Urinary bladder (tissue), 4 donors: Measurements from ENCODE around the gene DBNL. TPM values are rescaled to one million over a fixed set of nuclear protein-coding genes. Genes with fewer than 3 reads are reported as not detected.

Experiments used
- DNase-seq: peaks from one replicate; pipeline ENCODE4 v3.0.0-alpha.2; 2015; ENCODE audit errors: extremely low spot score
- H3K27ac ChIP-seq: one replicate; pipeline ENCODE4 v1.5.1; 2013; ENCODE audit warnings: low read depth, mild to moderate bottlenecking, moderate library complexity
- H3K36me3 ChIP-seq: one replicate; pipeline ENCODE4 v1.6.1; 2013; ENCODE audit warnings: mild to moderate bottlenecking, moderate library complexity; ENCODE audit not compliant: insufficient read depth
- H3K4me1 ChIP-seq: one replicate; pipeline ENCODE4 v1.6.1; 2013; ENCODE audit warnings: mild to moderate bottlenecking, moderate library complexity; ENCODE audit not compliant: insufficient read depth
- H3K4me3 ChIP-seq: one replicate; pipeline ENCODE4 v1.5.1; 2013; ENCODE audit warnings: low read depth, low read length
- WGBS: extraction: QIAGEN DNeasy Blood & Tissue Kit; methylation state at CpG from one replicate; pipeline ENCODE4 v1.1.7; 2013; 5-methylcytosine and 5-hydroxymethylcytosine counted together
- polyA plus RNA-seq: library from polyadenylated mRNA; stranded (reverse); fragments of 200-250 nt; gene quantifications from one replicate; pipeline ENCODE4 v1.2.3, GENCODE V29; 2013
- total RNA-seq: library from RNA; depleted of rRNA; stranded (reverse); fragments of >200 nt; gene quantifications from one replicate; pipeline ENCODE4 v1.2.3, GENCODE V29; 2014
- donor health status: healthy with polysubstance abuse.
- donor health status: healthy.

Gene DBNL
- total and polyA plus RNA-seq, 2 donors: 56.0 to 111 TPM

DNA sequence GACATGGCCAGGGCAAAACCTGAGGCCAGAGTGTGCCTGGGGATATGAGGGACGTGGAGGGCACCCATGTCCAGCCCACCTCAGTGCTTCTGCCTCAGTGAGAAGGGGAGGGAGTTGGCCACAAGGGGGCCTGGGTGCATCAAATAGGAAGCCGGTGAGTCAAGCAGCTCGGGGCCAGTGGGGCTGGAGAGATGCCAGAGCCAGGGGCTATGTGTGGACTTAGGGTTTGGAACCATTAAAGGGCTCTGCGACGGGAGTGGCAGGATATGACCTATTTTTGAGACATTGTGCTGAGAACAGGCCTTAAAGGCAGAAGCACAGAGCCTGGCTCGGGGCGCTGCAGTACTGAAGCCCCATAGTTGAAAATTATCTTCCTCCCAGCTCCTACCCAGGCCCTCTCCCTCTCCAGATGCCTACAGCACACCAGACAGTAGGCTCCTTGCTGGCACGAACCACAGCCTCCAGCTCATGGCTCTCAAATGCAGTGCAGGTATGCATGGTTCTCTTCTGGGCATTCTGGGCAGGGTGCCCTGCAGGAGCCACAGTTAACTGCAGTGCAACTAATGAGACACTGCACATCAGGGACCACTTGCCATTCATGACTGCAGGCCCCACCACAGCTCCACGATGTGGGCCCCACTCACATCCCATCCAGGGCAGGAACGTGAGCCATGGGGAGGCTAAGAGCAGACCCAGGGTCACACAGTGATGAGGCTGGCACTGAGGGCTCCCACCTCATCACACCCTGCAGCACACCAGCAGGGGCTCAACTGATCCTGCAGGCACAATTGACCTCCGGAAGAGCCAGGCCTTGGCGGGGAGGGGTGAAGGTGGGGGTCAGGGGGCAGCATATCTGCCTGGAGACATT is 28.1 kb downstream of the DBNL start:
- Histone ChIP-seq H3K4me3 (no peak overlapping the region), H3K36me3 (no peaks in the 10 kb centered on the region)
- WGBS: 43% methylated on average over 12 of the region's 12 CpGs

DNA sequence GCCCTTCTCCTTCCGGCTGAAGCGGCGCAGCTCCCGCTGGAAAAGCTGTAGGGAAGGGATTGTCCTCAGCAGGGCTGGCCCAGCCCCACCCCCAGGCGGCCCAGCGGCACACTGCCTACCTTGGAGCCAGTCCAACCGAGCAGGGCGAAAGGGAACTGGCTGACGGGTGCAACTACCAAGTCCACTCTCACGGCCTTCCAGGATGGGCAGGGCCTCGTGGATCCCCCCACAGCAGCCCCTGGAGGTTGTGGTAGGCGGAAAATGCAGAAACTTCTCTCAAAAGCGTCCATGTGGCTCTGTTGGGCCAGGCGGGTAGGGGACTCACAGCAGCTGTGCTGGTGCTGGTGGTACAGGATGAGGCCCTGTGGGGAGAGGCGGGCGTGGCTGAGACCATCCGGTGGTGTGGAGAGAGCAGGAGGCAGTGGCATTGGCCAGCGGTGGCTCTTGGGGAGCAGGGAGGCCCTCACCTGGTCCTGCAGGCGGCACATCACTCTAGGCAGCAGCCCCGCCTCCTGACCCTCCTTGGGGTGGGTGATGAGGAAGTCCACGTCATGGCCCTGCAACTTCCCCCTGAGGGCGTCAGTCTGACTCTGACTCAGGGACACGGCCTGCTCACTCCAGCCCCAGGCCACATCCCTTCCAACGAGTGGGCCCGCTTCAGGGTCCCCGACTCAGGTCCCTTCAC is 29.3 kb downstream of the DBNL start:
- Histone ChIP-seq H3K27ac (peak overlapping the region; percentile 11), H3K36me3 (no peaks in the 10 kb centered on the region), H3K4me1 (no peaks in the 10 kb centered on the region), H3K4me3 (no peak overlapping the region)
- 68% methylated on average over 26 of the region's 26 CpGs for WGBS
- DNase-seq: no peak

More for the DNA sequence above, 28.1 kb downstream of the DBNL start:
- no peak for DNase-seq
- H3K4me1 ChIP-seq: no peaks in the 10 kb centered on the region
- H3K27ac ChIP-seq: no peak overlapping the region

DNA sequence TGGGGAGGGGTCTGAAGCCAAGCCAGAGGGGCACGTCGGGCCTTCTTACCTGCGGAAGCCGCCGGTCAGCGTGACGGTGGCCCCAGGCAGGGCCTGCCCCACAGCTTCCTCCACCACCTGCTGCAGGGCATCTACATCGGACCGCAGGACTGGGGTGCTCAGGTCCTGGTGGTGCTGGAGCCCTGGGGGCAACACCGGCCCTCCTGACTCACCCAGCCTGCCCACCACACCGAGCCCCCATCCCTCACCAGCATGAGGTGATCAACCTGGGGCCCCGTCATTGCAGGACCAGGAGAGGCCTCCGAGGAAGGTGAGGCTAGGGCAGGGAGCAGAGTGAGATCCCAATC is 29.8 kb downstream of the DBNL start:
- WGBS: 88% methylated on average over 13 of the region's 13 CpGs
- Histone ChIP-seq H3K27ac (peak overlapping the region; percentile 11), H3K36me3 (no peaks in the 10 kb centered on the region), H3K4me3 (no peak overlapping the region), H3K4me1 (no peaks in the 10 kb centered on the region)
- DNase-seq: no peak

DNA sequence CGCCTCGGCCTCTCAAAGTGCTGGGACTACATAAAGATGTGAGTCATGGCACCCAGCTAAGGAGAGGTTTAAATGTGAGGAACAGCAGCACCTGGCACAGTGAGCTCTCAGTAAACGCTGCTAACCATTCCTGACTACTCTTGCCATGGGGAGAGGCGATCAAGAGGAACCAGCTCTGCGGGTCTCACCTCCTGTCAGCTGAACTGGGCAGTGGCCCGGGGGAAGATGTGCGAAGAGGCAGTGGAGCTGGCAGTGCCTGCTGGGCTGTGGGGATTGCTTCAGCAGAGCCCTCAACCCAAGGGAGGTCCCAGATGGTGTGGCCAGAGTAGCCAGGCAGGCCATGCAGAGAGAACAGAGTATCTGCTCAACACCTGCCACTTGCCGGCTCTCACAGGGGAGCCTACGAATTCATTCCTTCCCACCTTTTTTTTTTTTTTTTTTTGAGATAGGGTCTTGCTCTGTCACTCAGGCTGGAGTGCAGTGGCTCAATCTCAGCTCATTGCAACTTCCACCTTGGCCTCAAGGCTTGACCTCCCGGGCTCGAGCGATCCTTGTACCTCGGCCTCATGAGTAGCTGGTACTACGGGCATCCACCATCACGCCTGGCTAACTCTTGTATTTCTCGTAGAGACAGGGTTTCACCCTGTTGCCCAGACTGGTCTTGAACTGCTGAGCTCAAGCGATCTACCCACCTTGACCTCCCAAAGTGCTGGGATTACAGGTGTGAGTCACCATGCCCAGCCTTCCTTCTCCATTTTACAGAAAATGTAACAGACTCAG is 31.0 kb downstream of the DBNL start:
- Histone ChIP-seq H3K36me3 (peaks cover under 1% of the 10 kb centered on the region), H3K27ac (no peak overlapping the region), H3K4me3 (no peak overlapping the region), H3K4me1 (no peaks in the 10 kb centered on the region)
- DNase-seq: no peak
- 90% methylated on average over 17 of the region's 17 CpGs for WGBS

DNA sequence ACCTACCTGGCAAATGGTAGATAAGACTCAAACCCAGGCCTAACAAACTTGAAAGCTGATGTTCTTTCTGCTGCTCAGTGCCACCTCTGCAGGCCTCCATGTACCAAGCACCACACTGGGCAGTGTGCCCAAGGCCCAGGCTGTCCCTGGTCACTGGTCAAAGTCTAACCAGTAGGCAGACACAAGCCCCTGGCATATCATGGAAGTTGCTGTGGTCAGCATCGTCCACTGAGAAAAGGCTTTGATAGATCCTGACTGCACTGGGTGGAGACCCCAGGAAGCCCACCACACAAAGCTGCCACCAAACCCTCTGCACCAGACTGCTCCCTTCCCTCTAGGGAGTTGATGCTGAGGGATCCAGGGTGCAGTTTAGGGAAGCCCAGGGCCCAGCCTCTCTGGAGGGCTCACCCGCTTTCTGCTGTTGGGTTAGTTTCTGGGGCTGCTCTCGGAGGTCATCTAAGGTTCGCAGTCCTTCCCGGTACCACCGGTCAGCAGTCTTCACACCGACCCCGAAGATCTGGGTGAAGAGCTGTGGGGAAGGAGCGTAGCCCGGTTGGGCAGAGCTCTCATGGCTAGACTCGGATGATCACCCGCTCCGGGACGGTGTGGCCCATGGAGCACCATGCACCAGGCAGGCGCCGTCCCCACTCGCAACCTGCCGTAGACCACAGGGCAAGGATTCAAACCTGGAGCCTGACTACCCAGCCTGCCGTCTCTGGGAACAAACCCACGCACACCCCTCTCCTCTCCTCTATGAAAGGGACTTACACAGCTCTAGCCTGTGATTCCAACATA is 31.8 kb downstream of the DBNL start:
- Histone ChIP-seq H3K4me1 (no peaks in the 10 kb centered on the region), H3K36me3 (peaks cover 3% of the 10 kb centered on the region), H3K4me3 (no peak overlapping the region), H3K27ac (no peak overlapping the region)
- no peak for DNase-seq
- 95% methylated on average over 20 of the region's 20 CpGs for WGBS

DNA sequence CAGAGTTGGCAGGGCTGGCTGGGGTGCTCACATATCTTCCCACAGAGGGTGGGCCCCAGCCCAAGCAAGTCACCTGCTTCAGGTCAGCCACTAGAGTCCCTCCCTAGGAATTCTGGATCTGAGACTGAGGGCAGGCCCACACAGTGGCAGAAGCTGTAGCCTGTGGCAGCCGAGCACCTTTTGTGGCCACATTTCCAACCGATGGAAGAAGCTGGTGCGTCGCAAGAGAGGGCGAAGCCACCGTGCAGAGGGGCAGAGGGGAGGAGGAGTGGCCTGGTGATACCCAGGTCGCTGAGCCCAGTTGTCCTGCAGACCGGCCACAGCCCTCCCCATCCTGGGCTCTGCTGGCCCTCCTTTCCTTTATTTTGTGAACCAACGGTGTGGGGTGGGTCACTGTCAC is 32.6 kb downstream of the DBNL start:
- H3K27ac ChIP-seq: no peak overlapping the region

DNA sequence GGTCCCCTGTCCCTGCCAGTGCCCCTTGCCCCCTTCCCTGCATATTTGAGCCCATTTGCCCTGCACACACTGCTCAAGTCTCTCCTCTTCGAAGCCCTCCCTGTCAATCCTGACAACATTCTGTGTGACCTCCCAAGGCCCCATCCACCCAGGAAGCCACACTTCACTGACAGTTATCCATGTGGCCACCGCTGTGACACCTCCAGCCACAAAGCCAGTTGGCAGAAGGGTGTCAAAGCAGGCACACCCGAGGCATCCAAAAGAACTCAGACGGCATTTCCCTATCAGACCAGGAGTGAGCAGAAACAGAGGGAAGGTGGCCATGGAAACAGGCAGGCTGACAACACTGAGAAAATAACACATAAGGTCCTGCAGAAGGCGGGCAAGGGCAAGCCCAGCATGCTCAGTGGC is 33.2 kb downstream of the DBNL start:
- Histone ChIP-seq H3K4me3 (no peak overlapping the region), H3K27ac (no peak overlapping the region), H3K36me3 (peaks cover 3% of the 10 kb centered on the region), H3K4me1 (no peaks in the 10 kb centered on the region)
- 72% methylated on average over 5 of the region's 5 CpGs for WGBS
- DNase-seq: no peak

More for the DNA sequence above, 32.6 kb downstream of the DBNL start:
- 88% methylated on average over 9 of the region's 9 CpGs for WGBS
- DNase-seq: no peak
- peaks cover 3% of the 10 kb centered on the region for H3K36me3 ChIP-seq
- no peaks in the 10 kb centered on the region for H3K4me1 ChIP-seq
- no peak overlapping the region for H3K4me3 ChIP-seq

DNA sequence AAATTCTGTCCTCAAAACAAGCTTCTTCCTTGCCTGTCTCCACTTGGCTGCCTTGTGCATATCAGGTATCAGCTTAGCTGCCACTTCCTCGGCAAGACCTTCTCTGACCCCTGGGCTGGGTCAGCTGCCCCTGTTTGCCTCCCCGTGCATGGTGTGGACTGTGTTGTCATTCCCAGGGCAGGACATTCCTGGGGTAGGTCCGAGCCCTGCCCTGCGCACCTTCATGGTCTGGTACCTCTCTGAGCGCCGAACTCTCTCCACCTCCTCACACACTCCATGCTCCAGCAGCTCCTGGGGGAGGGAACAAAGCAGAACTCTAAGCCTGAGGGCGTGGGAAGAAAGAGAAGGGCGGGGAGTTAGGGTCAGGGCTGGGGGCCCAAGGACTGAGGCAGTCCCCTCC is 34.0 kb downstream of the DBNL start:
- H3K4me1 ChIP-seq: no peaks in the 10 kb centered on the region
- WGBS: 82% methylated on average over 8 of the region's 8 CpGs
- peaks cover 3% of the 10 kb centered on the region for H3K36me3 ChIP-seq
- no peak overlapping the region for H3K4me3 ChIP-seq
- H3K27ac ChIP-seq: no peak overlapping the region
- no peak for DNase-seq

DNA sequence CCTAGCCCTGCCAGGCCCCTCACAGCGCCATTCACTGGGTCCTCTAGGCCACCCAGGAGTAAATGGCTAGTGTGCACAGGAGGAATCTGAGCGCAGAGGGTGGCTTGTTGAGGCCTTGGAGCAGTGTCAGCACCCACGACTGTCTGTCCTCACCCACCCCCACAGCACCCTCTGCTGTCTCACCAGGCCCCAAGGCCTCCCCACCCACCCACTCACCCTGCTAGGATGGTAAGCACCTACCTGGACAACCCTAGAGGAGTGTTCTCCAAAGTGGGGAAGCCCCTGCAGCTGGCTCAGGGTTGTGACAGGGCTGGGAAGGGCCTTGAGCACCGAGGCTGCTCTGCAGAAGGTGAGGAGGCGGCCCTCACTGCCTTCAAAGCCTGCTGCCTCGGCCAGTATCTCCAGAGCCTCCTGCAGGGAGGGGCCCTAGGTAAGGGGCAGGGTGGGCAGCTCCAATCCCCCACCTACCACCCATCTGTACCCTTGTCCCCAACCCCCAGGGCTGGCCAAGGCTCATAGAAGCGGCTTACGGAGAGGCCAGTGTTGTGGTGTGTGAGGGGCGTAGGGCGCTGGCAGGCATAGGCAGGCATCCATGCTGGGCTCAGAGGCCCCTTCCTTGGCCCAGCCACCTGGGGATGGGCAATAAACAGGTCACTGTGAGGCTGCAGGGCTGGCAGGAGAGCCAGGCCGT is 35.0 kb downstream of the DBNL start:
- Histone ChIP-seq H3K27ac (no peak overlapping the region), H3K36me3 (peaks cover 3% of the 10 kb centered on the region), H3K4me3 (no peak overlapping the region), H3K4me1 (no peaks in the 10 kb centered on the region)
- no peak for DNase-seq
- WGBS: 85% methylated on average over 11 of the region's 11 CpGs

DNA sequence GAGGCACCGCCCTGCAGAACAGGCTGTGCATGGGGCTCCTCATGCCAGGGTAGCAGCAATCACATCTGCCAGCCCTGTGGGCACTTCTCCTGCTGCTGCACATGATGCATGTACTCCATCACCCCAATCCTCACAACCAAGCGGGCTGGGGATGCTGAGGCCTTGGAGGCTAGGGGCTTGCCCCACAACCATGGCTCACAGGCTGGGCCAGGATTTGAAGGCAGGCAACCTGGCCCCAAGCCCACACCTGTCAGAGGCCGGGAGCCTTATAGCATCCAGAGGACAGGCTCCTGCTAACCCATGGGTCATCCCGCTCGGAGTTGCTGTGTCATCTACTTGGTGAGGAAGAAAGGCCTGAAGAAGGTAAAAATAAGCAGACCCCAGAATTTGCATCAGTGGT is 35.6 kb downstream of the DBNL start:
- no peaks in the 10 kb centered on the region for H3K4me1 ChIP-seq

DNA sequence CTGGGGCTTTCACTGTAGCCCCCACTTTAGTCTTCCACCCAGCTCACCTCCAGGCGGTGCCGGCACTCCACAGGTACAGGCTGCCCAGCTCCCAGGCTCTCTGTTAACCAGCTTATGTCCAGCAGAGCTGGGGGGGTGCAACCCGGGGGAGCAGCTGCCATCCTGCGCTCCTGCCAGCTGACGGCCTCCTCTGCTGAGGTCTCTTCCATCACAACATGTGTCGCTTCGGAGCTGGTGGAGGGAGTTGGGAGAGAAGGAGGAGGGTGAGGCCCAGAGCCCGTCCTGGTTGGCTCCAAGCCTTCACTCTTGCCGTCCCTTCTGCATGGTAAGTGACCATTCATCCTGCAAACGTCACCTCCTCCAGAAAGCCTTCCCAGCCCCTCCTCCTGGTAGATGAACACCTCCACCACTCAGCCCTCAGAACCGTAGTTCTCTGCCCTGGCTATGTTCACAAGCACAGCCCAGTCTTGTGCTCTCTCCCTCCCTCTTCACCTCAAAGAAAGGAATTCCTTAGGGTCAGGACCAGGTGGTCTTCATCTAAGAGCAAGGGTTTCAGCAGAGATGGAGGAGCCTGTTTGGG is 36.3 kb downstream of the DBNL start:
- H3K27ac ChIP-seq: no peak overlapping the region
- H3K36me3 ChIP-seq: peaks cover 3% of the 10 kb centered on the region
- no peak overlapping the region for H3K4me3 ChIP-seq
- no peak for DNase-seq
- H3K4me1 ChIP-seq: no peaks in the 10 kb centered on the region
- WGBS: 83% methylated on average over 11 of the region's 11 CpGs

More for the DNA sequence above, 35.6 kb downstream of the DBNL start:
- WGBS: 90% methylated on average over 5 of the region's 5 CpGs
- Histone ChIP-seq H3K4me3 (no peak overlapping the region), H3K36me3 (peaks cover 3% of the 10 kb centered on the region), H3K27ac (no peak overlapping the region)
- no peak for DNase-seq

DNA sequence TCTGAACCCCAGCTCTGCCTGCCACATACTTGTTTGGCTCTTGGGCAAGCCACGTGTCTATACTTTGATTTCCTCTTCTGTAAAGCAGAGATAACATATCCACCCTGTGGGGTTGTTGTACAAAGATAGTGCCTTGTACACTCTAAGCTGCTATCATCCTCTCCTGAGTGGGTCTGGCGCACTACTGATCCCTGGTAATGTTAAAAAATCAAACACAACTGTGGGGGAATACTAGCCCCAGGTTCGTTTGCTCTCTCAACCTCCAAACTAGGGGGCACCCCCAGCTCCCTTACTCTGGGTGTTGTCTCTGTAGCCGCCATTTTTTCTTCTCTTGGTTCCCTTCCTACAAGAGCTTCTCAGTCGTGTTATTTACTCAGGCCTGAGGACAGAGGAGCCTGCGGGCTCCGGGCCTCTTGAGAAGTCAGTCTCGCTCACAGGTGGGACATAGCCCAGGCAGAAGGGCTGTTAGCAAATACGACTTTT is 36.8 kb downstream of the DBNL start:
- DNase-seq: no peak
- Histone ChIP-seq H3K4me1 (no peaks in the 10 kb centered on the region), H3K36me3 (peaks cover 3% of the 10 kb centered on the region), H3K27ac (no peak overlapping the region), H3K4me3 (no peak overlapping the region)
- 63% methylated on average over 9 of the region's 9 CpGs for WGBS
